Progenitor cell of endocrine pancreas (in vitro differentiated cells): ENCODE results near the gene CRYZL1. TPM values are rescaled to one million over a fixed set of nuclear protein-coding genes. Genes with fewer than 3 reads are reported as not detected.

Source experiments
- DNase-seq: peaks from one replicate; pipeline ENCODE4 v3.0.0; 2021; ENCODE audit warnings: low spot score; ENCODE audit not compliant: unreplicated experiment
- H3K27ac Mint-ChIP-seq: 2 replicates; pipeline ENCODE4 v1.8.0; 2021; ENCODE audit warnings: mild to moderate bottlenecking, moderate library complexity, mixed read lengths
- H3K27me3 Mint-ChIP-seq: 2 replicates; pipeline ENCODE4 v1.8.0; 2021; ENCODE audit warnings: mixed read lengths
- H3K36me3 Mint-ChIP-seq: 2 replicates; pipeline ENCODE4 v1.8.0; 2022; ENCODE audit warnings: mixed read lengths; ENCODE audit not compliant: insufficient read depth
- H3K4me1 Mint-ChIP-seq: 2 replicates; pipeline ENCODE4 v1.8.0; 2021; ENCODE audit warnings: low read depth, mixed read lengths
- H3K4me3 Mint-ChIP-seq: 2 replicates; pipeline ENCODE4 v1.8.0; 2021; ENCODE audit warnings: low read depth, mild to moderate bottlenecking, moderate library complexity, mixed read lengths
- H3K9me3 Mint-ChIP-seq: 2 replicates; pipeline ENCODE4 v1.8.0; 2021; ENCODE audit warnings: low read depth, mixed read lengths
- CTCF ChIP-seq: fragments of 200-600 bp; sonication (generic); IDR thresholded peaks from one replicate; pipeline ENCODE4 v1.5.0; 2021; ENCODE audit warnings: antibody characterized with exemption, mild to moderate bottlenecking; ENCODE audit not compliant: unreplicated experiment
- total RNA-seq: library from RNA; stranded (reverse); gene quantifications from 2 replicates; pipeline ENCODE4 v1.2.1, GENCODE V29; 2021

Gene CRYZL1
- total RNA-seq, 1 donor from 2014 or later = 42.8 TPM

GRCh38 chr21:33643658-33644311 lies 2.2 kb upstream of the CRYZL1 start:
- peak overlapping the region; percentile 99 for H3K27ac Mint-ChIP-seq
- TF ChIP-seq CTCF = no peak
- H3K27me3 Mint-ChIP-seq = no peaks in the 10 kb centered on the region
- H3K9me3 Mint-ChIP-seq = no peaks in the 10 kb centered on the region
- H3K4me1 Mint-ChIP-seq = peaks cover 23% of the 10 kb centered on the region
- no peaks in the 10 kb centered on the region for H3K36me3 Mint-ChIP-seq
- no peak for DNase-seq
- peak overlapping the region; percentile 97 for H3K4me3 Mint-ChIP-seq

- Mint-ChIP-seq H3K4me1 (peaks cover 21% of the 10 kb centered on the region), H3K4me3 (peak overlapping the region; percentile 97), H3K27ac (peak overlapping the region; percentile 99), H3K9me3 (no peaks in the 10 kb centered on the region), H3K36me3 (no peaks in the 10 kb centered on the region), H3K27me3 (no peaks in the 10 kb centered on the region)
- DNase-seq = peak; percentile 24
- no peak for TF ChIP-seq CTCF
These were observed 1.5 kb upstream of the CRYZL1 start for GRCh38 chr21:33642896-33643657.

GRCh38 chr21:33642027-33642895 lies 720 bp upstream of the CRYZL1 start, which contains the start of gene ITSN1:
TSS of gene ITSN1 (plus strand) at chr21:33642501. CDS start at chr21:33718829, 76,328 bp downstream.
- TF ChIP-seq CTCF = no peak
- peaks cover 19% of the 10 kb centered on the region for H3K4me1 Mint-ChIP-seq
- H3K36me3 Mint-ChIP-seq = peaks cover 3% of the 10 kb centered on the region
- H3K9me3 Mint-ChIP-seq = peaks cover 3% of the 10 kb centered on the region
- DNase-seq = peak; percentile 99
- peak within 1 kb of the TSS; percentile 97 for H3K4me3 Mint-ChIP-seq
- no peaks in the 10 kb centered on the region for H3K27me3 Mint-ChIP-seq
- H3K27ac Mint-ChIP-seq = peak within 1 kb of the TSS; percentile 99

GRCh38 chr21:33640697-33641351 lies 717 bp downstream of the CRYZL1 start:
- H3K4me1 Mint-ChIP-seq = peaks cover 19% of the 10 kb centered on the region
- H3K27me3 Mint-ChIP-seq = no peaks in the 10 kb centered on the region
- no peak for DNase-seq
- H3K9me3 Mint-ChIP-seq = peaks cover 7% of the 10 kb centered on the region
- H3K27ac Mint-ChIP-seq = peak overlapping the region; percentile 99
- TF ChIP-seq CTCF = no peak
- H3K4me3 Mint-ChIP-seq = peak overlapping the region; percentile 86
- peaks cover 8% of the 10 kb centered on the region for H3K36me3 Mint-ChIP-seq
